HUES48 (cell line): ENCODE results near the gene ACSM2B.
"Not testable (repeated sequence)": the region's sequence is repeated elsewhere in the genome, so short reads cannot be mapped to it uniquely, and the experiment has no call there.

Experiments
- H3K27ac ChIP-seq: one replicate; pipeline ENCODE4 v1.7.0; 2013; ENCODE audit warnings: low read depth, low read length, inconsistent platforms
- H3K27me3 ChIP-seq: 2 replicates; pipeline ENCODE4 v1.6.1; 2013; ENCODE audit warnings: mild to moderate bottlenecking, low read length; ENCODE audit not compliant: control insufficient read depth, insufficient read depth
- H3K36me3 ChIP-seq: 2 replicates; pipeline ENCODE4 v1.6.1; 2013; ENCODE audit warnings: low read length; ENCODE audit not compliant: control insufficient read depth, insufficient read depth
- H3K4me1 ChIP-seq: 2 replicates; pipeline ENCODE4 v1.6.1; 2013; ENCODE audit warnings: mild to moderate bottlenecking, low read length; ENCODE audit not compliant: control insufficient read depth, insufficient read depth
- H3K4me3 ChIP-seq: 2 replicates; pipeline ENCODE4 v1.5.1; 2013; ENCODE audit warnings: mild to moderate bottlenecking, low read depth, low read length
- H3K9ac ChIP-seq: 2 replicates; pipeline ENCODE4 v1.6.1; 2013; ENCODE audit warnings: mild to moderate bottlenecking, low read depth, low read length, moderate library complexity
- H3K9me3 ChIP-seq: 2 replicates; pipeline ENCODE4 v1.6.1; 2013; ENCODE audit warnings: low read length; ENCODE audit not compliant: control insufficient read depth, insufficient read depth

ACSM2B gene

GRCh38 chr16:20612551-20613480 lies 36.6 kb upstream of the ACSM2B start:
- Histone ChIP-seq H3K9ac (no peak overlapping the region), H3K4me1 (no peaks in the 10 kb centered on the region), H3K27ac (no peak overlapping the region), H3K36me3 (no peaks in the 10 kb centered on the region), H3K4me3 (no peak overlapping the region), H3K27me3 (no peaks in the 10 kb centered on the region), H3K9me3 (no peaks in the 10 kb centered on the region)

DNA sequence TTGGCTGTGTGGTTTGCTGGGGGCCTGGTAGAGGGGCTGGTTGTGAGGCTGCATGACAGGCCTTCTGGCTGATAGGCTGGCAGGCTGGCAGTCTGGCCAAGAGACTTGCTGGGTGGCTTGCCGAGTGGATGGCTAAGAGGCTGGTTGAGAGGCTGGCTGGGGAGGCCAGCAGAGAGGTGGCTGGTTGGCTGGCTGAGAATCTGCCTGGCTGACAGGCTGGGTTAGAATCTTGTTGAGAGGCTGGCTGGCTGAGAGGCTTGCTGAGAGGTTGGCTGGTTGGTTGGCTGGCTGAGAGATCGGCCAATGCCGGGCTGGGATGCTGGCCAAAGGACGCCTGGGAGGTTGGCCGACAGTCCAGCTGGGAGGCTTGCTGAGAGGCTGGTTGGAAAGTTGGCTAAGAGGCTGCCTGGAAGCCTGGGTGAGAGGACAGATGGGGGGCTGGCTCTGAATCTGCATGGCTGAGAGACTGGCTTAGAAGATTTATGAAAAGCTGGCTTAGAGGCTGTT lies 35.9 kb upstream of the ACSM2B start:
- no peaks in the 10 kb centered on the region for H3K9me3 ChIP-seq
- H3K36me3 ChIP-seq = no peaks in the 10 kb centered on the region
- H3K4me3 ChIP-seq = no peak overlapping the region
- H3K27ac ChIP-seq = no peak overlapping the region
- no peak overlapping the region for H3K9ac ChIP-seq
- H3K4me1 ChIP-seq = no peaks in the 10 kb centered on the region
- H3K27me3 ChIP-seq = no peaks in the 10 kb centered on the region

- H3K9me3 ChIP-seq = no peaks in the 10 kb centered on the region
- H3K4me1 ChIP-seq = no peaks in the 10 kb centered on the region
- H3K27me3 ChIP-seq = no peaks in the 10 kb centered on the region
- no peaks in the 10 kb centered on the region for H3K36me3 ChIP-seq
- H3K27ac ChIP-seq = no peak overlapping the region
- H3K4me3 ChIP-seq = no peak overlapping the region
- H3K9ac ChIP-seq = no peak overlapping the region
Observed at GRCh38 chr16:20611350-20611902, 35.3 kb upstream of the ACSM2B start.

- H3K4me1 ChIP-seq = no peaks in the 10 kb centered on the region
- H3K27ac ChIP-seq = no peak overlapping the region
- no peaks in the 10 kb centered on the region for H3K9me3 ChIP-seq
- no peaks in the 10 kb centered on the region for H3K27me3 ChIP-seq
- H3K4me3 ChIP-seq = no peak overlapping the region
- no peaks in the 10 kb centered on the region for H3K36me3 ChIP-seq
- no peak overlapping the region for H3K9ac ChIP-seq
Observed at GRCh38 chr16:20610892-20611349, 34.8 kb upstream of the ACSM2B start.

GRCh38 chr16:20610211-20610891 lies 34.2 kb upstream of the ACSM2B start:
- Histone ChIP-seq H3K27ac (no peak overlapping the region), H3K4me3 (no peak overlapping the region), H3K9ac (no peak overlapping the region), H3K27me3 (no peaks in the 10 kb centered on the region), H3K4me1 (no peaks in the 10 kb centered on the region), H3K9me3 (no peaks in the 10 kb centered on the region), H3K36me3 (no peaks in the 10 kb centered on the region)

GRCh38 chr16:20602205-20602604 lies 26.0 kb upstream of the ACSM2B start:
- H3K9me3 ChIP-seq, H3K4me1 ChIP-seq: not testable (repeated sequence)

DNA sequence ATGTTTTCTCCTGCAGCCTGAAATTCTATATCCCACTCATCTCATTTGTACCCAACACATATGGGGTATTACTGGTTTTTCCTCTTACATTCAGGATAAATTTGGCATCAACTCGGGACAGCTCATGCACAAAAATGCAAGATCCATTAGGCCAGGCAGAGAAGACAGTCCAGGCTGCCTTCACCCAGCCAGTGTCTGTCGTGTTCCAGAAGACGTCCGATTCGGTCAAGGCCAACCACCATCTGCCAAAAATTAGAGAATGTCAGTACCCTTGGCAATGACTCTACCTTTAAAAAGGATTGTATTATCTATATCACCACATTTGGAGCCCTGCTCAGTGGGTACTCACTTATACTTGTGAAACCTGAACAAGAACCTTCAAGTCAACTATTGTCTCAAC lies 23.3 kb upstream of the ACSM2B start:
- H3K9ac ChIP-seq, H3K9me3 ChIP-seq, H3K4me3 ChIP-seq, H3K27me3 ChIP-seq, H3K27ac ChIP-seq, H3K4me1 ChIP-seq, H3K36me3 ChIP-seq: not testable (repeated sequence)

More at GRCh38 chr16:20602205-20602604, 26.0 kb upstream of the ACSM2B start:
- H3K27ac ChIP-seq, H3K27me3 ChIP-seq, H3K9ac ChIP-seq, H3K4me3 ChIP-seq, H3K36me3 ChIP-seq: not testable (repeated sequence)

DNA sequence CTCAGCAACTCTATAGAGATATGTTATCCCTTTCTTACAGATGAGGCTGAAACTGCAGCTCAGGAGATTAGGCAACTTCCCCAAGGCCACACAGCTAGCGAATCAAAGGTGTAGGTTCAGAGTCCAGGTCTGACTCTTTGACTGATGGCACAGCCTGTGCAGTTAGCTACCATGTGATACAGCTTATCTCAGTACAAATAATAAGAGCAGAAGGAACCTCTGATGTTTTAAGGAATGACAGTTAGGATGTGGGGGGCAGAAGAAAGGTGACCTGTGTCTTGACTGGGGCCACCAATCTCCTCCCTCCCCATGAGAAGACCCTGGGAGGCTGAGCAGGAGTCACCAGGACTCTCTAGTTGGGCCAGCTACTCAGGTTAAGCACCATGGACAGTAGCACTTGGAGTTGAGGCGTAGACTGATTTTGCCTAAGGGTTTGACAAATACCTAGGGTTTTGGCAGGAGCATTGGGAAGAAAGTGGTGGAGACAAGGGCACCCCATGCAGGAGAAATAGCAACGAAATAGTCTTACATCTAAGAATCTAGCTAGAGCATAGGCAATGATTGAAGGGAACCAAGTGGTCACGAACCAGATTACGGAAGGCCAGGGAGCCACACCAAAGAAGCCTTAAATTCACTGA lies 22.8 kb upstream of the ACSM2B start:
- H3K4me1 ChIP-seq = no peaks in the 10 kb centered on the region
- H3K36me3 ChIP-seq = no peaks in the 10 kb centered on the region
- no peak overlapping the region for H3K27ac ChIP-seq
- no peaks in the 10 kb centered on the region for H3K27me3 ChIP-seq
- H3K9ac ChIP-seq = no peak overlapping the region
- no peak overlapping the region for H3K4me3 ChIP-seq
- H3K9me3 ChIP-seq = no peaks in the 10 kb centered on the region; the same call in 1 of the 2 replicates

DNA sequence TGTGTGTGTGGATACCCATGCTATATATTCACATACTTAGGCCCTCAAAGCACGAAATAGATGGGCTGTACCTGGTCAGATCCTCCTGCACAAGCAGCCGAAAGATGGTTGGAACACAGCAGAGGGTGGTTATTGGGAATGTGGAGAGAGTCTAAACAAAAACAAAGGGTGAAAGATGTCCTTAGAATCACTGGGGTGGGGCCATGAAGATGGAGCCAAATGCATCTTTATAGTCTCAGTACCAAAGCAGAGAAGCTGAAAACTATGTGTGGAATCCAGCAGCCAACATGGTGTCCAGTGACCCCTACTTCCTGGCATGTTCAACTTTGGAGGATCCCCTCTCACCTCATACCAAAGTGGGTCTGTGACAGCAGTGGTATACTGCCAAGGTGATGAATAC lies 19.5 kb upstream of the ACSM2B start:
- not testable (repeated sequence) for H3K27me3 ChIP-seq, H3K4me1 ChIP-seq, H3K36me3 ChIP-seq, H3K27ac ChIP-seq, H3K4me3 ChIP-seq, H3K9me3 ChIP-seq, H3K9ac ChIP-seq

GRCh38 chr16:20595068-20595467 lies 18.9 kb upstream of the ACSM2B start:
- not testable (repeated sequence) for H3K9ac ChIP-seq, H3K36me3 ChIP-seq, H3K27ac ChIP-seq, H3K9me3 ChIP-seq, H3K27me3 ChIP-seq, H3K4me3 ChIP-seq, H3K4me1 ChIP-seq
